Suprapubic skin (tissue), 3 donors: ENCODE measurements around the gene COQ9.

Source experiments
- CTCF ChIP-seq, 2 donors: fragments of 200-600 bp in 1 of 2; fragments of 450-650 bp in 1 of 2; sonication (generic) in 1 of 2; IDR thresholded peaks; one replicate each; pipeline ENCODE4 v1.5.1; 2016 to 2019; ENCODE audit warnings: antibody characterized with exemption in 2 of 2, mild to moderate bottlenecking in 1 of 2, moderate library complexity in 1 of 2
- POLR2AphosphoS5 ChIP-seq, 3 donors: sonication (generic); formaldehyde crosslinking; IDR thresholded peaks; one replicate each; pipeline ENCODE4 v1.6.1; 2017; ENCODE audit warnings: antibody characterized with exemption in 3 of 3

DNA sequence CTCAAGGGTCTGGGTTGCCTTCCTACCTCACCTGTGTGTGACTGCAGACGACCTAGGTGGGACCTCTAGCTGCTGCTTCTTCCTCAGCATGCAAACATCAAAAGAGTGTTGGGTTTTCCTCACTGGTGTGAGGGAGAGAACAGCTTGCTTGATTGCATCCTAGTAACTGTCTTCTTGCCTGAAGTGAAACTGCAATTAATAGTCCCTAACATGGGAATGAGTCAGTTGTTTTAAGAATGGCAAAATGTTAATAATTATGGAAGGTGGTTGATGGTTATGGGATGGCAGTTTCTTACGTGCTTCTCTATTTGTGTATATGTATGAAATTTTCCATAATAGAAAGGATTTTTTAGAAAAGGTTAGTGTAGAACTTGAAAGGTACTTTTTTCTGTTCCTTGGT, 21.1 kb downstream of the COQ9 start:
- TF ChIP-seq POLR2AphosphoS5 (IDR thresholded peaks at IDR 0.05) (no peak), CTCF (IDR thresholded peaks at IDR 0.05) (no peak)
